ENCODE measurements around the gene EEF2. TPM values are rescaled to one million over a fixed set of nuclear protein-coding genes. Genes with fewer than 3 reads are reported as not detected.

EEF2 gene
- total and polyA plus RNA-seq, 2 of the 4 experiments (the other 2 are of a cell fraction) = 1,505 to 2,161 TPM

- no peak for ATAC-seq (ENCODE audit: low read depth)
- POLR2A ChIA-PET (ENCODE audit: unreplicated experiment) = interaction anchor here (0.6 kb wide), 1 partner anchor 11 kb away, joined by 12 read pairs; no protein-coding TSS in a partner anchor
- TF ChIP-seq RAD21 (IDR thresholded peaks at IDR 0.05; ENCODE audit: low read length) (no peak), MAFK (IDR thresholded peaks at IDR 0.05; ENCODE audit: low read depth, low read length) (no peak), FOS (IDR thresholded peaks at IDR 0.05; ENCODE audit: low read depth, low read length) (no peak), MAZ (IDR thresholded peaks at IDR 0.05; ENCODE audit: borderline replicate concordance, low read depth, low read length) (no peak), BHLHE40 (IDR thresholded peaks at IDR 0.05; ENCODE audit: low read depth, low read length) (no peak), CHD1 (IDR thresholded peaks at IDR 0.05; ENCODE audit: low read depth, low read length) (no peak), MXI1 (IDR thresholded peaks at IDR 0.05; ENCODE audit: borderline replicate concordance, low read depth, low read length) (no peak), POLR2A (IDR thresholded peaks at IDR 0.05; ENCODE audit: low read depth, low read length) (no peak), RCOR1 (IDR thresholded peaks at IDR 0.05; ENCODE audit: insufficient replicate concordance, low read length) (no peak), SMC3 (IDR thresholded peaks at IDR 0.05; ENCODE audit: low read depth, low read length) (no peak), NFE2L2 (IDR thresholded peaks at IDR 0.05; ENCODE audit: low read depth, low read length) (no peak)
- TF ChIP-seq, protein P1, sequence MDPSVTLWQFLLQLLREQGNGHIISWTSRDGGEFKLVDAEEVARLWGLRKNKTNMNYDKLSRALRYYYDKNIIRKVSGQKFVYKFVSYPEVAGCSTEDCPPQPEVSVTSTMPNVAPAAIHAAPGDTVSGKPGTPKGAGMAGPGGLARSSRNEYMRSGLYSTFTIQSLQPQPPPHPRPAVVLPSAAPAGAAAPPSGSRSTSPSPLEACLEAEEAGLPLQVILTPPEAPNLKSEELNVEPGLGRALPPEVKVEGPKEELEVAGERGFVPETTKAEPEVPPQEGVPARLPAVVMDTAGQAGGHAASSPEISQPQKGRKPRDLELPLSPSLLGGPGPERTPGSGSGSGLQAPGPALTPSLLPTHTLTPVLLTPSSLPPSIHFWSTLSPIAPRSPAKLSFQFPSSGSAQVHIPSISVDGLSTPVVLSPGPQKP (IDR thresholded peaks at IDR 0.05; ENCODE audit: borderline replicate concordance, low read depth, low read length) = no peak
- TF ChIP-seq, protein P2, sequence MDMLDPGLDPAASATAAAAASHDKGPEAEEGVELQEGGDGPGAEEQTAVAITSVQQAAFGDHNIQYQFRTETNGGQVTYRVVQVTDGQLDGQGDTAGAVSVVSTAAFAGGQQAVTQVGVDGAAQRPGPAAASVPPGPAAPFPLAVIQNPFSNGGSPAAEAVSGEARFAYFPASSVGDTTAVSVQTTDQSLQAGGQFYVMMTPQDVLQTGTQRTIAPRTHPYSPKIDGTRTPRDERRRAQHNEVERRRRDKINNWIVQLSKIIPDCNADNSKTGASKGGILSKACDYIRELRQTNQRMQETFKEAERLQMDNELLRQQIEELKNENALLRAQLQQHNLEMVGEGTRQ (IDR thresholded peaks at IDR 0.05; ENCODE audit: low read depth, low read length) = no peak
- TF ChIP-seq, protein P3, sequence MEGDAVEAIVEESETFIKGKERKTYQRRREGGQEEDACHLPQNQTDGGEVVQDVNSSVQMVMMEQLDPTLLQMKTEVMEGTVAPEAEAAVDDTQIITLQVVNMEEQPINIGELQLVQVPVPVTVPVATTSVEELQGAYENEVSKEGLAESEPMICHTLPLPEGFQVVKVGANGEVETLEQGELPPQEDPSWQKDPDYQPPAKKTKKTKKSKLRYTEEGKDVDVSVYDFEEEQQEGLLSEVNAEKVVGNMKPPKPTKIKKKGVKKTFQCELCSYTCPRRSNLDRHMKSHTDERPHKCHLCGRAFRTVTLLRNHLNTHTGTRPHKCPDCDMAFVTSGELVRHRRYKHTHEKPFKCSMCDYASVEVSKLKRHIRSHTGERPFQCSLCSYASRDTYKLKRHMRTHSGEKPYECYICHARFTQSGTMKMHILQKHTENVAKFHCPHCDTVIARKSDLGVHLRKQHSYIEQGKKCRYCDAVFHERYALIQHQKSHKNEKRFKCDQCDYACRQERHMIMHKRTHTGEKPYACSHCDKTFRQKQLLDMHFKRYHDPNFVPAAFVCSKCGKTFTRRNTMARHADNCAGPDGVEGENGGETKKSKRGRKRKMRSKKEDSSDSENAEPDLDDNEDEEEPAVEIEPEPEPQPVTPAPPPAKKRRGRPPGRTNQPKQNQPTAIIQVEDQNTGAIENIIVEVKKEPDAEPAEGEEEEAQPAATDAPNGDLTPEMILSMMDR (conservative IDR thresholded peaks at IDR 0.05; ENCODE audit: low read depth, low read length) = no peak
Measured at GRCh38 chr19:3964256-3965194, 20.7 kb downstream of the EEF2 start.

More at GRCh38 chr19:3964256-3965194, 20.7 kb downstream of the EEF2 start:
- no peak for DNase-seq
- Histone ChIP-seq H2AK9ac (replicated peaks; ENCODE audit: low read depth, low read length, poor library complexity) (no peak overlapping the region), H3K27ac (ENCODE audit: insufficient read depth, low read length) (no peak overlapping the region), H3K79me1 (ENCODE audit: low read depth in 1 of 2, low read length in 2 of 2) (peaks cover 9 to 73% of the 10 kb centered on the region in 2 experiments), H2BK5ac (ENCODE audit: low read depth, low read length, poor library complexity, severe bottlenecking) (no peak overlapping the region), H2BK15ac (ENCODE audit: low read depth, low read length) (no peak overlapping the region), H2AK5ac (ENCODE audit: low read depth, low read length) (no peak overlapping the region), H2AFZ (replicated peaks; ENCODE audit: low read length, poor library complexity) (no peak overlapping the region), H3K9ac (ENCODE audit: low read depth, low read length) (no peak overlapping the region), H3K4me1 (ENCODE audit: control insufficient read depth, insufficient read depth, low read length) (peaks cover 9% of the 10 kb centered on the region), H2BK120ac (ENCODE audit: low read depth, low read length) (no peak overlapping the region), H3K4me2 (ENCODE audit: low read depth, low read length) (no peak overlapping the region), H4K5ac (ENCODE audit: low read depth, low read length) (no peak overlapping the region), H2BK20ac (ENCODE audit: low read depth, low read length) (no peak overlapping the region), H3K18ac (ENCODE audit: low read depth, low read length) (no peak overlapping the region), H3K4me3 (ENCODE audit: insufficient read depth, low read depth, low read length) (no peak overlapping the region), H4K8ac (ENCODE audit: low read depth in 2 of 2, low read length in 2 of 2) (no peak overlapping the region), H3K56ac (ENCODE audit: extremely low read depth, insufficient read depth, low read length) (no peak overlapping the region), H3K27me3 (ENCODE audit: control insufficient read depth, insufficient read depth, low read length) (no peaks in the 10 kb centered on the region), H3K14ac (replicated peaks; ENCODE audit: low read depth, low read length) (no peak overlapping the region), H4K20me1 (ENCODE audit: insufficient read depth, low read length) (peaks cover 93% of the 10 kb centered on the region), H3K9me3 (ENCODE audit: control insufficient read depth, insufficient read depth, low read length) (no peaks in the 10 kb centered on the region), H3K36me3 (ENCODE audit: control insufficient read depth, insufficient read depth, low read length) (peaks cover 76% of the 10 kb centered on the region), H3K23ac (ENCODE audit: low read depth, low read length) (no peak overlapping the region), H3K4ac (ENCODE audit: low read depth, low read length) (no peak overlapping the region), H4K91ac (ENCODE audit: insufficient read depth, low read depth, low read length) (no peak overlapping the region), H3K9me1 (ENCODE audit: insufficient read depth, low read length) (0 out of 2 replicates have a peak, but pooled peaks cover 16% of the 10 kb centered on the region)
- dilution Hi-C loops (cut with HindIII; ENCODE audit: low sequenced_read_pairs, unreplicated experiment) = no loop called here
- CTCF ChIA-PET = no interaction called here
- in situ Hi-C loops (cut with MboI; ENCODE audit: low sequenced_read_pairs) = no loop called here
- intact Hi-C loops (cut with micrococcal nuclease) = loop anchor here (5.0 kb wide), 1 partner anchor 297 kb away; no protein-coding TSS in a partner anchor
- no TSS peak for BruUV-seq (replicated peaks)
- 90% methylated on average over 9 of the region's 60 CpGs; no CpG with 5 or more reads in 1 of the 2 experiments for WGBS, 2 experiments (ENCODE audit: extremely low coverage in 2 of 2, insufficient read length in 1 of 2)
